Activated CD4-positive, alpha-beta T cell treated with anti-CD3 and anti-CD28 coated beads, Interleukin-10, Interleukin-2, amounts not matched to agents 100 ng/mL and 50 ng/mL, durations not matched to agents 16 hours and 8 hours (primary cell): ENCODE results near the gene SCAND1.

Experiments
- DNase-seq: peaks from one replicate; pipeline ENCODE4 v3.0.0-alpha.2; 2020

Gene SCAND1

DNA sequence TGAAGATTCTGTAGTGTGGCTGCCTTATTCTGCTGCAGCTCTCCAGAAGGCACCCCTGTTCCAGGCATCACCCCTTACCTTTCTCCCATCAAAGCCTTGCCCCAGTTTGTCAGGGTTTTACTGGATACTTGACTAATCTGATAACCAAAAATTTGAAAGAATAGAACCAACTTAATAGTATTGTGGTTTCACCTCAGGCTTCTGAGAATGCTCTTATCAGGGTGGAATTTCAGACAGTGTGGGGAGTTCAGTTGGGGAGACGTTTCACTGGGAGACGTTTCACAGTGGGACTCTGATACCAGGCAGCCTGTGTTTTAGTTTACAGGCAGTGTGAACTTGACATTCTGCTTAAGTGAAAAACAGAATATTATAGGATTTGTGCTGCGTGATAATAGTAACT lies 50.5 kb downstream of the SCAND1 start:
- DNase-seq, result no peak
